ENCODE measurements around the gene MEMO1.

DNA sequence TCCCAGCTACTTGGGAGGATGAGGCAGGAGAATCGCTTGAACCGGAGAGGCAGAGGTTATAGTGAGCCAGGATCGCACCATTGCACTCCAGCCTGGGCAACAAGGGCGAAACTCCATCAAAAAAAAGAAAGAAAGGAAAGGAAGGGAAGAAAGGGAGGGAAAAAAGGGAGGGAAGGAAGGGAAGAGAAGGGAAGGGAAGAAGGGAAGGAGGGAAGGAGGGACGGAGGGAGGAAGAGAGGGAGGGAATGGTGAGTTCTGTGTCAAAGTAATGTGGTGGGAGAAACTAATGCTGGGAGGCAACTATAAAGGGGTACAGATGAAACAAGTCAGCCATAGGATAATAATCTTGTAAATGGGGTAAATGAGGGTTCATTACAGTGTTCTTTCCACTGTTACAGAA, 45.7 kb downstream of the MEMO1 start:
- TF ChIP-seq, protein P1, sequence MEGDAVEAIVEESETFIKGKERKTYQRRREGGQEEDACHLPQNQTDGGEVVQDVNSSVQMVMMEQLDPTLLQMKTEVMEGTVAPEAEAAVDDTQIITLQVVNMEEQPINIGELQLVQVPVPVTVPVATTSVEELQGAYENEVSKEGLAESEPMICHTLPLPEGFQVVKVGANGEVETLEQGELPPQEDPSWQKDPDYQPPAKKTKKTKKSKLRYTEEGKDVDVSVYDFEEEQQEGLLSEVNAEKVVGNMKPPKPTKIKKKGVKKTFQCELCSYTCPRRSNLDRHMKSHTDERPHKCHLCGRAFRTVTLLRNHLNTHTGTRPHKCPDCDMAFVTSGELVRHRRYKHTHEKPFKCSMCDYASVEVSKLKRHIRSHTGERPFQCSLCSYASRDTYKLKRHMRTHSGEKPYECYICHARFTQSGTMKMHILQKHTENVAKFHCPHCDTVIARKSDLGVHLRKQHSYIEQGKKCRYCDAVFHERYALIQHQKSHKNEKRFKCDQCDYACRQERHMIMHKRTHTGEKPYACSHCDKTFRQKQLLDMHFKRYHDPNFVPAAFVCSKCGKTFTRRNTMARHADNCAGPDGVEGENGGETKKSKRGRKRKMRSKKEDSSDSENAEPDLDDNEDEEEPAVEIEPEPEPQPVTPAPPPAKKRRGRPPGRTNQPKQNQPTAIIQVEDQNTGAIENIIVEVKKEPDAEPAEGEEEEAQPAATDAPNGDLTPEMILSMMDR (IDR thresholded peaks at IDR 0.05): no peak
- TF ChIP-seq ZFX (IDR thresholded peaks at IDR 0.05; ENCODE audit: borderline replicate concordance): no peak

Data from 22Rv1 (cell line).